ENCODE measurements around the gene CFAP57. TPM values are rescaled to one million over a fixed set of nuclear protein-coding genes. Genes with fewer than 3 reads are reported as not detected.
A peak's percentile ranks its signal among the peaks of the same experiment; 100 is the strongest.

CFAP57 gene
- total and polyA plus RNA-seq, 2 of the 13 experiments (the other 11 are each of a cell fraction or from before 2014, with no cell fraction given) = 0.01 TPM; not detected in 1

DNA sequence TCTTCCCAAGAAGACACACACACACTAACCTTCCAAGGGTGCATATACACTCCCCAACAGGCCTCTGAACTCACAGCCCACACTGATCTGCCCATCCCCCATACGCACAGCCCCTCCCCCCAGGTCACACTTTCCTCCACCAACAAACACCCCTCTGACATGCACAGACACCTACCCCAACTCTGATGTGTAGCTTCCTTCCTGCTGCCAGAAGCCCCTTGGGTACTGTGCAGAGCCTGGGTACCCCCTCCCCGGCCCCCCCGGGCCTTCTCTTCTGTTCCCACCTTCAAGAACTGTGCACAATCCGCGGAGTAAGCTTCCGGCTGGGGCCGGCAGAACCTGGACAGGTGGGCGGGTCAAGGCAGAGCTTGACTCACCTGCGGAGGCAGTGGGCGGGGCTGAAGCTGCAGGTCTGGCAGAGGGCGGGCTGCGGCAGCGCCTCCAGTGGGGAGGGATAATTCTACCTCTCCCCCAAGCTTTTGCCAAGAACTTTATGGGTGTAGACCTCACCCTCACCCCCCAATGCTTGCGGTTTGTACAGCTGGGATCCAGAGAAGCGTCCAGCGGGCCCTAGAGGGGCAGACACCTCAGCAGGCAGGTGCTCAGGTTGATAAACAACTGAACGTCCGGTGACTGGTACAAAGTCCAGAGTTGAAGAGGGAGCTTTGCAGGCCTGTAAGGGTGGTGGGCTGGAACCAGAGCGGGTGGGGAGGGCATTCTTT, 113.3 kb downstream of the CFAP57 start, which contains the start of gene C1orf210 (continued):
- TF ChIP-seq ZNF687 (CRISPR knock-in tag; IDR thresholded peaks at IDR 0.05) (peak; percentile 56), ZNF670 (CRISPR knock-in tag; IDR thresholded peaks at IDR 0.05; ENCODE audit: borderline replicate concordance) (0 out of 2 replicates have a peak, but pooled peaks have one; percentile 58), KLF11 (CRISPR knock-in tag; IDR thresholded peaks at IDR 0.05) (no peak), RXRB (CRISPR knock-in tag; IDR thresholded peaks at IDR 0.05; ENCODE audit: borderline replicate concordance) (no peak), SNAI1 (CRISPR knock-in tag; IDR thresholded peaks at IDR 0.05; ENCODE audit: borderline replicate concordance) (peak; percentile 83; the same call in 1 of the 2 replicates), SALL1 (CRISPR knock-in tag; IDR thresholded peaks at IDR 0.05) (peak; percentile 66), ZNF484 (CRISPR knock-in tag; IDR thresholded peaks at IDR 0.05; ENCODE audit: borderline replicate concordance, low read depth) (no peak), GATA4 (IDR thresholded peaks at IDR 0.05; ENCODE audit: borderline replicate concordance, low read depth) (no peak), ZNF230 (CRISPR knock-in tag; IDR thresholded peaks at IDR 0.05) (0 out of 2 replicates have a peak, but pooled peaks have one; percentile 39), PRPF4 (IDR thresholded peaks at IDR 0.05; ENCODE audit: low read depth, low read length, poor library complexity, severe bottlenecking) (peak; percentile 86), DRAP1 (CRISPR knock-in tag; IDR thresholded peaks at IDR 0.05) (0 out of 2 replicates have a peak, but pooled peaks have one; percentile 9), ZNF773 (CRISPR knock-in tag; IDR thresholded peaks at IDR 0.05; ENCODE audit: borderline replicate concordance) (no peak), ZNF839 (CRISPR knock-in tag; IDR thresholded peaks at IDR 0.05; ENCODE audit: borderline replicate concordance) (no peak), ERF (CRISPR knock-in tag; IDR thresholded peaks at IDR 0.05) (no peak), ZNF556 (CRISPR knock-in tag; IDR thresholded peaks at IDR 0.05; ENCODE audit: borderline replicate concordance) (no peak), SMC3 (IDR thresholded peaks at IDR 0.05; ENCODE audit: low read length) (no peak), PAWR (CRISPR knock-in tag; IDR thresholded peaks at IDR 0.05; ENCODE audit: borderline replicate concordance) (no peak)
- TF ChIP-seq, protein P1, sequence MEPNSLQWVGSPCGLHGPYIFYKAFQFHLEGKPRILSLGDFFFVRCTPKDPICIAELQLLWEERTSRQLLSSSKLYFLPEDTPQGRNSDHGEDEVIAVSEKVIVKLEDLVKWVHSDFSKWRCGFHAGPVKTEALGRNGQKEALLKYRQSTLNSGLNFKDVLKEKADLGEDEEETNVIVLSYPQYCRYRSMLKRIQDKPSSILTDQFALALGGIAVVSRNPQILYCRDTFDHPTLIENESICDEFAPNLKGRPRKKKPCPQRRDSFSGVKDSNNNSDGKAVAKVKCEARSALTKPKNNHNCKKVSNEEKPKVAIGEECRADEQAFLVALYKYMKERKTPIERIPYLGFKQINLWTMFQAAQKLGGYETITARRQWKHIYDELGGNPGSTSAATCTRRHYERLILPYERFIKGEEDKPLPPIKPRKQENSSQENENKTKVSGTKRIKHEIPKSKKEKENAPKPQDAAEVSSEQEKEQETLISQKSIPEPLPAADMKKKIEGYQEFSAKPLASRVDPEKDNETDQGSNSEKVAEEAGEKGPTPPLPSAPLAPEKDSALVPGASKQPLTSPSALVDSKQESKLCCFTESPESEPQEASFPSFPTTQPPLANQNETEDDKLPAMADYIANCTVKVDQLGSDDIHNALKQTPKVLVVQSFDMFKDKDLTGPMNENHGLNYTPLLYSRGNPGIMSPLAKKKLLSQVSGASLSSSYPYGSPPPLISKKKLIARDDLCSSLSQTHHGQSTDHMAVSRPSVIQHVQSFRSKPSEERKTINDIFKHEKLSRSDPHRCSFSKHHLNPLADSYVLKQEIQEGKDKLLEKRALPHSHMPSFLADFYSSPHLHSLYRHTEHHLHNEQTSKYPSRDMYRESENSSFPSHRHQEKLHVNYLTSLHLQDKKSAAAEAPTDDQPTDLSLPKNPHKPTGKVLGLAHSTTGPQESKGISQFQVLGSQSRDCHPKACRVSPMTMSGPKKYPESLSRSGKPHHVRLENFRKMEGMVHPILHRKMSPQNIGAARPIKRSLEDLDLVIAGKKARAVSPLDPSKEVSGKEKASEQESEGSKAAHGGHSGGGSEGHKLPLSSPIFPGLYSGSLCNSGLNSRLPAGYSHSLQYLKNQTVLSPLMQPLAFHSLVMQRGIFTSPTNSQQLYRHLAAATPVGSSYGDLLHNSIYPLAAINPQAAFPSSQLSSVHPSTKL (CRISPR knock-in tag; IDR thresholded peaks at IDR 0.05) = peak; percentile 50
- TF ChIP-seq, protein P2, sequence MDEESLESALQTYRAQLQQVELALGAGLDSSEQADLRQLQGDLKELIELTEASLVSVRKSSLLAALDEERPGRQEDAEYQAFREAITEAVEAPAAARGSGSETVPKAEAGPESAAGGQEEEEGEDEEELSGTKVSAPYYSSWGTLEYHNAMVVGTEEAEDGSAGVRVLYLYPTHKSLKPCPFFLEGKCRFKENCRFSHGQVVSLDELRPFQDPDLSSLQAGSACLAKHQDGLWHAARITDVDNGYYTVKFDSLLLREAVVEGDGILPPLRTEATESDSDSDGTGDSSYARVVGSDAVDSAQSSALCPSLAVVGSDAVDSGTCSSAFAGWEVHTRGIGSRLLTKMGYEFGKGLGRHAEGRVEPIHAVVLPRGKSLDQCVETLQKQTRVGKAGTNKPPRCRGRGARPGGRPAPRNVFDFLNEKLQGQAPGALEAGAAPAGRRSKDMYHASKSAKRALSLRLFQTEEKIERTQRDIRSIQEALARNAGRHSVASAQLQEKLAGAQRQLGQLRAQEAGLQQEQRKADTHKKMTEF (CRISPR knock-in tag; IDR thresholded peaks at IDR 0.05) = peak; percentile 28; the same call in 1 of the 2 replicates
